Panc1 (cell line): ENCODE measurements around the gene SDK1. TPM values are rescaled to one million over a fixed set of nuclear protein-coding genes. Genes with fewer than 3 reads are reported as not detected.

Source experiments
- ATAC-seq: fragments of 200-7000 bp; cut with Tn5 transposase; 2 replicates; pipeline ENCODE4 v1.9.1; 2020; ENCODE audit warnings: mild to moderate bottlenecking, moderate library complexity
- BruUV-seq: library from RNA; stranded (reverse); fragments of 400-500 nt; replicated peaks from 2 replicates; lab custom pipeline; 2021; lab: Mats Ljungman, UMichigan
- CTCF ChIA-PET: fragments of 300-600 bp; sonication (Branson Sonifier 250); formaldehyde crosslinking; loops from one replicate; lab custom pipeline; 2022; ENCODE audit warnings: antibody characterized with exemption; lab: Charles Lee
- POLR2A ChIA-PET: fragments of 300-600 bp; sonication (Branson Sonifier 250); formaldehyde crosslinking; loops from one replicate; lab custom pipeline; 2022; ENCODE audit warnings: antibody characterized with exemption; lab: Charles Lee
- DNase-seq: peaks from one replicate; pipeline ENCODE4 v3.0.0-alpha.2; 2010; ENCODE audit warnings: low read depth, low spot score
- H3K27ac ChIP-seq: 2 replicates; pipeline ENCODE4 v1.5.1; 2011; ENCODE audit warnings: mild to moderate bottlenecking, low read length, inconsistent platforms
- H3K27me3 ChIP-seq: fragments of 200-500 bp; sonication (Bioruptor generic); 2 replicates; pipeline ENCODE4 v1.6.0; 2014; ENCODE audit warnings: low read length, inconsistent platforms; ENCODE audit not compliant: control insufficient read depth, insufficient read depth
- H3K36me3 ChIP-seq: fragments of 200-500 bp; sonication (Bioruptor generic); 2 replicates; pipeline ENCODE4 v1.5.1; 2014; ENCODE audit warnings: inconsistent platforms, mild to moderate bottlenecking, low read length, moderate library complexity; ENCODE audit not compliant: control insufficient read depth, insufficient read depth
- H3K4me1 ChIP-seq: 2 replicates; pipeline ENCODE4 v1.5.1; 2011; ENCODE audit warnings: inconsistent platforms, mild to moderate bottlenecking, low read length, moderate library complexity; ENCODE audit not compliant: control insufficient read depth, insufficient read depth
- H3K4me3 ChIP-seq, 2 experiments: 2 replicates each; pipeline ENCODE4 v1.5.1; 2011 to 2012; ENCODE audit warnings: low read depth in 2 of 2, low read length in 2 of 2, mild to moderate bottlenecking in 2 of 2, inconsistent platforms in 1 of 2, moderate library complexity in 1 of 2
- H3K9me3 ChIP-seq: fragments of 200-500 bp; sonication (Bioruptor generic); 2 replicates; pipeline ENCODE4 v1.5.1; 2014; ENCODE audit warnings: low read depth, mild to moderate bottlenecking, inconsistent platforms, low read length, moderate library complexity; ENCODE audit not compliant: control insufficient read depth, insufficient read depth
- POLR2AphosphoS5 ChIP-seq: IDR thresholded peaks from 2 replicates; pipeline ENCODE4 v1.6.1; 2012; ENCODE audit warnings: mild to moderate bottlenecking, low read depth, low read length, moderate library complexity
- SIN3A ChIP-seq: IDR thresholded peaks from 2 replicates; pipeline ENCODE4 v1.6.1; 2012; ENCODE audit warnings: low read depth, mild to moderate bottlenecking, low read length, moderate library complexity, borderline replicate concordance; ENCODE audit not compliant: insufficient read depth
- TCF7L2 ChIP-seq: IDR thresholded peaks from 2 replicates; pipeline ENCODE4 v1.6.1; 2011; ENCODE audit warnings: mild to moderate bottlenecking, low read depth, low read length, inconsistent platforms
- in situ Hi-C: cut with HindIII; loops from 2 replicates; pipeline ENCODE4 v1.10.0; 2016; ENCODE audit warnings: low sequenced_read_pairs, low pct_unique_long_range_greater_than_20kb
- intact Hi-C: fragments of 100-400 bp; cut with micrococcal nuclease; formaldehyde crosslinking; loops from one replicate; pipeline ENCODE4 v1.10.0; 2022; ENCODE audit not compliant: unreplicated experiment
- total RNA-seq: library from RNA; stranded (reverse); gene quantifications from one replicate; pipeline ENCODE4 v1.2.1, GENCODE V29; 2021; ENCODE audit not compliant: unreplicated experiment
- TF ChIP-seq, protein P1 (sequence below), 2 experiments: IDR thresholded peaks; 2 replicates each; pipeline ENCODE4 v1.6.1; 2011 to 2012; ENCODE audit warnings: low read depth in 2 of 2, control low read depth in 1 of 2, low read length in 1 of 2, mild to moderate bottlenecking in 1 of 2, moderate library complexity in 1 of 2; ENCODE audit not compliant: insufficient read depth in 1 of 2
- TF ChIP-seq, protein P2 (sequence below): fragments of 450-650 bp; IDR thresholded peaks from 2 replicates; pipeline ENCODE4 v1.5.1; 2017; ENCODE audit warnings: mild to moderate bottlenecking

Gene SDK1
- total RNA-seq, 1 experiment from 2014 or later: 47.4 TPM

DNA sequence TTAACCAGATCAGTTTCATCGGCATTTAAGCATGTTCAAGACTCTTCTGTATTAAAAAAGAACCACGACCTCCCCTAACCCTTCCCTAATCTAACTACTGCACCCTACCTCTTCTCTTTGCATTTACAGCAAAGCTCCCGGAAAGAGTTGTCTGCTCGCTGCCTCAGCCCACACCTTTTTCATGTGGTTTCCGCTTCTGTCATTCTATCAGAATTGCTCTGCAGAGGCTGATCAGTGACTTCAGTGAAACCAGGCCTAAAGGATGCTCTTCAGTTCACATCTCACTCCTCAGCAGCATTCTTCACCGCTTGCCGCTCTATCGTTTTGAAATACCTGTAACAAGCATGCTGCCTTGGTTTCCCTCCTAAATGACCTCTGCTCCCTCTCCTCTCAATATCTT is 160.9 kb downstream of the SDK1 start:
- no peaks in the 10 kb centered on the region for H3K27me3 ChIP-seq
- H3K4me1 ChIP-seq: peaks cover 14% of the 10 kb centered on the region
- TF ChIP-seq, protein P1, sequence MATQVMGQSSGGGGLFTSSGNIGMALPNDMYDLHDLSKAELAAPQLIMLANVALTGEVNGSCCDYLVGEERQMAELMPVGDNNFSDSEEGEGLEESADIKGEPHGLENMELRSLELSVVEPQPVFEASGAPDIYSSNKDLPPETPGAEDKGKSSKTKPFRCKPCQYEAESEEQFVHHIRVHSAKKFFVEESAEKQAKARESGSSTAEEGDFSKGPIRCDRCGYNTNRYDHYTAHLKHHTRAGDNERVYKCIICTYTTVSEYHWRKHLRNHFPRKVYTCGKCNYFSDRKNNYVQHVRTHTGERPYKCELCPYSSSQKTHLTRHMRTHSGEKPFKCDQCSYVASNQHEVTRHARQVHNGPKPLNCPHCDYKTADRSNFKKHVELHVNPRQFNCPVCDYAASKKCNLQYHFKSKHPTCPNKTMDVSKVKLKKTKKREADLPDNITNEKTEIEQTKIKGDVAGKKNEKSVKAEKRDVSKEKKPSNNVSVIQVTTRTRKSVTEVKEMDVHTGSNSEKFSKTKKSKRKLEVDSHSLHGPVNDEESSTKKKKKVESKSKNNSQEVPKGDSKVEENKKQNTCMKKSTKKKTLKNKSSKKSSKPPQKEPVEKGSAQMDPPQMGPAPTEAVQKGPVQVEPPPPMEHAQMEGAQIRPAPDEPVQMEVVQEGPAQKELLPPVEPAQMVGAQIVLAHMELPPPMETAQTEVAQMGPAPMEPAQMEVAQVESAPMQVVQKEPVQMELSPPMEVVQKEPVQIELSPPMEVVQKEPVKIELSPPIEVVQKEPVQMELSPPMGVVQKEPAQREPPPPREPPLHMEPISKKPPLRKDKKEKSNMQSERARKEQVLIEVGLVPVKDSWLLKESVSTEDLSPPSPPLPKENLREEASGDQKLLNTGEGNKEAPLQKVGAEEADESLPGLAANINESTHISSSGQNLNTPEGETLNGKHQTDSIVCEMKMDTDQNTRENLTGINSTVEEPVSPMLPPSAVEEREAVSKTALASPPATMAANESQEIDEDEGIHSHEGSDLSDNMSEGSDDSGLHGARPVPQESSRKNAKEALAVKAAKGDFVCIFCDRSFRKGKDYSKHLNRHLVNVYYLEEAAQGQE (IDR thresholded peaks at IDR 0.05; ENCODE audit: insufficient read depth in 1 of 2, low read depth in 2 of 2, low read length in 1 of 2): no peak
- TF ChIP-seq TCF7L2 (no peak), POLR2AphosphoS5 (no peak), SIN3A (no peak)
- TF ChIP-seq, protein P2, sequence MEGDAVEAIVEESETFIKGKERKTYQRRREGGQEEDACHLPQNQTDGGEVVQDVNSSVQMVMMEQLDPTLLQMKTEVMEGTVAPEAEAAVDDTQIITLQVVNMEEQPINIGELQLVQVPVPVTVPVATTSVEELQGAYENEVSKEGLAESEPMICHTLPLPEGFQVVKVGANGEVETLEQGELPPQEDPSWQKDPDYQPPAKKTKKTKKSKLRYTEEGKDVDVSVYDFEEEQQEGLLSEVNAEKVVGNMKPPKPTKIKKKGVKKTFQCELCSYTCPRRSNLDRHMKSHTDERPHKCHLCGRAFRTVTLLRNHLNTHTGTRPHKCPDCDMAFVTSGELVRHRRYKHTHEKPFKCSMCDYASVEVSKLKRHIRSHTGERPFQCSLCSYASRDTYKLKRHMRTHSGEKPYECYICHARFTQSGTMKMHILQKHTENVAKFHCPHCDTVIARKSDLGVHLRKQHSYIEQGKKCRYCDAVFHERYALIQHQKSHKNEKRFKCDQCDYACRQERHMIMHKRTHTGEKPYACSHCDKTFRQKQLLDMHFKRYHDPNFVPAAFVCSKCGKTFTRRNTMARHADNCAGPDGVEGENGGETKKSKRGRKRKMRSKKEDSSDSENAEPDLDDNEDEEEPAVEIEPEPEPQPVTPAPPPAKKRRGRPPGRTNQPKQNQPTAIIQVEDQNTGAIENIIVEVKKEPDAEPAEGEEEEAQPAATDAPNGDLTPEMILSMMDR: no peak
- no peak for ATAC-seq
- H3K36me3 ChIP-seq: 0 out of 2 replicates have a peak, but pooled peaks cover 2% of the 10 kb centered on the region
- no peak overlapping the region for H3K27ac ChIP-seq
- in situ Hi-C loops: no loop called here
- H3K9me3 ChIP-seq: no peaks in the 10 kb centered on the region
- no peak for DNase-seq
- POLR2A ChIA-PET: no interaction called here
- BruUV-seq: no TSS peak
- H3K4me3 ChIP-seq: no peak overlapping the region
- intact Hi-C loops: no loop called here
- CTCF ChIA-PET: interaction anchor here (0.6 kb wide), 1 partner anchor 27 kb away, joined by 3 read pairs; no protein-coding TSS in a partner anchor

DNA sequence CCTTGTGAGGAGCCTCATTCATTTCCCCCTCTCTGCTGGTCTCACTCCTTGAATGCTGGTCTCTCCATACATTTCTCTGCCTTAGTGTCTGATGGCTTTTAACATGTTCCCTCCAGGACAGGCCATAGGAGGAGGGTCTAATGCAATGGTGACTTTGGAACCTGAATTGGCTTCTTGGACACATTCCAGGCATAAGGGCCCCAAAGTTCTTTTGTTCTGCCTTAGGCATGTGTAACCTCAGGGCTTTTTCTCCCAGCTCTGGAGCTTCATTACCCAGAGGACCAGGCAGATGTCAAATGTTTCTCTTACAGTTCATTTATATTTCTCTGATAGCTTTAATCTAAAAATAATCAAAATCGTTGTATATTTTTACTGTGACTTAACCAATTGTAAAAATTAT is 162.6 kb downstream of the SDK1 start:
- intact Hi-C loops: no loop called here
- POLR2A ChIA-PET: no interaction called here
- ATAC-seq: no peak
- Histone ChIP-seq H3K4me1 (peaks cover 14% of the 10 kb centered on the region), H3K27ac (no peak overlapping the region), H3K9me3 (no peaks in the 10 kb centered on the region), H3K36me3 (0 out of 2 replicates have a peak, but pooled peaks cover 2% of the 10 kb centered on the region), H3K27me3 (no peaks in the 10 kb centered on the region), H3K4me3 (no peak overlapping the region)
- TF ChIP-seq SIN3A: no peak
- TF ChIP-seq, protein P2: no peak
- TF ChIP-seq, protein P1 (IDR thresholded peaks at IDR 0.05; ENCODE audit: insufficient read depth in 1 of 2, low read depth in 2 of 2, low read length in 1 of 2): no peak
- TF ChIP-seq TCF7L2: no peak
- TF ChIP-seq POLR2AphosphoS5: no peak
- CTCF ChIA-PET: no interaction called here
- no peak for DNase-seq
- in situ Hi-C loops: no loop called here
- no TSS peak for BruUV-seq
